GM21737 (cell line): ENCODE data around the gene TSN.

ENCODE experiments used
- ATAC-seq: cut with Tn5 transposase; IDR thresholded peaks from one replicate; pipeline ENCODE4 v1.9.1; 2021; ENCODE audit warnings: mild to moderate bottlenecking, moderate library complexity; ENCODE audit not compliant: unreplicated experiment

Gene TSN

DNA sequence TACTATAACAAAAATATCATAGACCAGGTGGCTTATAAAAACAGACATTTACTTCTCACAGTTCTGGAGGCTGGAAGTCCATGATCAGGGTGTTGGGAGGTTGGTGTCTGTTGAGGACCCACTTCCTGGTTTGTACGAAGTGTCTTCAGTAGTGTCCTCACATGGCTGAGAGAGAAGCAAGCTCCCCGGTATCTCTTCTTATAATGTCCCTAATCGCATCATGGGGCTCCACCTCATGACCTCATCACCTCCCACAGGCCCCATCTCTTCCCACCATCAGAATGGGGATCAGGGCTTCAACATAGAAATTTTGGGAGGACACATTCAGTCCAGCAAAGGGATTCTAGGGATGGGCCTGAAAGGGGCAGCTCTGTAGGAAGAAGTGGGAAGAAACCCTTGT lies 14.0 kb upstream of the TSN start:
- no peak for ATAC-seq

- no peak for ATAC-seq
Measured at GRCh38 chr2:121746071-121746578, 9.3 kb upstream of the TSN start.

DNA sequence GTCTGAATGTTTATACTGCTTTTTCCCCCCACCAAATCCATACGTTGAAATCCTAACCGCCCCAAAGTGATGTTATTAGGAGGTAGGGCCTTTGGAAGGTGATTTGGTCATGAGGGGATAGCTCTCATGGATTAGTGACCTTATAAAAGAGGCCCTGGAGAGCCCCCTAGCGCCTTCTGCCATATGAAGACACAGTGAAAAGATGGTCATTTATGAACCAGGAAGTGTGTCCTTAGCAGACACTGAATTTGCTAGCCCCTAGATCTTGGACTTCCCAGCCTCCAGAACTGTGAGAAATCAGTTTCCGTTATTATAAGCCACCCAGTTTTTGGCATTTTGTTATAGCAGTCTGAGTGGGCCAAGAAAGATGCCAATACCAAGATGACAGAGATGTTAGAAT lies 7.2 kb upstream of the TSN start:
- no peak for ATAC-seq

- ATAC-seq = no peak
Measured at GRCh38 chr2:121754851-121755236, 607 bp upstream of the TSN start.

DNA sequence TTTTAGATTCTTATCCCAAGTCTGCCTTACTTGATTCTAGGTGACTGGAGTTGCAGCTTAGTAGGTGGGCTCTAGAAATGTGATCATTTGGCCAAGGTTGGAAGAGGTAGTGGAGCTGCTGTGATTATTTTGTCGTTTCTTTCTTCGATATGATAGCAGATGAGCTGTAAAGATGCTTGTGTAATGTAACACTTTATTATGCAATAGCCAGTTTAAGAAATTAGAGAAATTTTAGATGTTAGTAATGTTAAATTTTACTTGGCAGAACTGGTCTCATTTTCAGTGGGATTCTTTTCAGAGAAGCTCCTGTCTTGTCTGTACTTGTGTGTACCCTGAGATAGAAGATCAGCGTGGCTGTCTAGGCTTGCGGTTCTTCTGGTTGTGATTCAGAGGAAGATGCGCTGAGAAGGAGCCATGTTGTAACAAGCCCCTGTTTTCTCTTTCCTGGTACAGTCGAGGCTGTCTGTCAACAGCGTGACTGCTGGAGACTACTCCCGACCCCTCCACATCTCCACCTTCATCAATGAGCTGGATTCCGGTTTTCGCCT lies 9.3 kb downstream of the TSN start:
- ATAC-seq = no peak

DNA sequence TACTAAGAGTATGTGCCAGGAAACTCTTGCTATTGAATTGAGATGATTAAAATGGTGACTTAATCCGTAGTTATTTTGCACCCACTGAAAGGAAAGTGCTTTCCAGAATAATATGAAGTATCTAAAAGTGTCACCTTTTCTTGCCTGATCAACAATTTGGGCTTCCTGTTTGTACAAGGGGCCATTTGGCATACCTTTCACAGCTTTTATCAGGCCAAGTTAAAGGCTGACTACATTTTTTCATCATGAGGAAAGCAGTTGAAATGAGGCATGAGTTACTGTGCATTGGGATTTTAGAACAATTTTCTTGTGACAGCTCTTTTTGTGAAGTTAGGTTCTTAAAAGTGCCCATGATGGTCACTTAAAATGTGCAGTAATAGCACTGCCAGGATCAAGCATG lies 11.2 kb downstream of the TSN start:
- ATAC-seq = no peak

DNA sequence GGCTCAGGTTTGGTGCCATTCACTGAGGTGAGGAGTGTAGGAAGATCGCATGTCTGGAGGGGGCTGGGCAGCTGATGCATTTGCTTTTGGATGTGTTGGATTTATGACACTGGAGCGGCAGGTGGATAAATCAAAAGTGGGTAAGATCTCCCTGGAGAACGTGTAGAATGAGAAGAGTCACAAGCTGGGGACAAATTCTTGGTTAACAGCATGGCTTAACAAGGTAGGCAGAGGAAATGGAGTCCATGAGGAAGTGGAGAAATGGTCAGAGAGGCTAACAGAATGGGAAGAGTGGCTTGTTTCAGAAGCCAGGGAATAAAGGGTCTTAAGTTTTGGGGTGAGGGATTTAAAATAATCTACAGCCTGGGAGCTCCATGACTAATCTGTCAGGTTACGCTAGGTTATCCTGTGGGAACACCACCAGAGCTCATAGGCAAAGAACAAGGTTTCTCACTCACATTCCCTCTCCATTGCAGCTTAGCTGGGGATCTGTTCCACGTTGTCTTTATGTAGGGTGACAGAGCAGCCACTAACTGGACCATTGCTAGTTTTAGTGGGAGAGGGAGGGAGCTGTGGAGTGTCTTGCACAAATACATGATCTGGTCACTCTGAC lies 12.8 kb downstream of the TSN start:
- no peak for ATAC-seq

DNA sequence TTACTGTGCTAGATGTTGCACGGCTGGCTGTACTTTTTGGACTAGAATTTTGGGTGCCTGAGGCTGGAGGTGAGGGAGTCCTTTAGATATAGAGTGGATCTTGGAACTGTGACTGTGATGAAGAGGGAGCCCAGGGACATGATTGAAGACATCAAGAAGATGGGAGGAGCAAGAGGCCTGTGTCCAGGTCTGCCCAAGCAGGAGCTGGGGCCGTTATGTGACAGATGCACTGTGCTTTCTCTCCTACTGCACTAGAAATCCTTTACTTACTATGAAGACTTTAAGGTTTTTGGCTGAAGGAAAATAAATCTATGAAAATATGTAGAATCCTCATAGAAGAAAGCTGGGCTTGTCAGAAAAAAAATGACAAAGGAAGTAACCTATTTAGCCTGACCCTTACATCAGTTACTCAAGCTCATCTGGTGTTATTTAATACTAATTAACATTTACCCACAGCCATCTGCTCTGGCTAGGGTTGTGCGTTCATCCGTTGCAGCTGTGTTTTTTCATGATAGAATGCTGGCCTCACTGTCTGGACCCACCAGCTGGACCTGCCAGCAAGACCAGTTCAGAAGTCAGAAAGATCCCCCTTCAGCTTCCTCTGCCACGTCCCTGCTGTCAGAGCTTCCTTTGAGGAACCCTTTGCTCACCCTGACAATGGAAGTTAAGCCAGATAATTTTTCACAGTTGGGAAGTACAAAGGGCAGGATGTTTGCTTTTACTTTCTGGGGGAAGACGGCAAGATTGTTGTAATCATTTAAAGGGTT lies 16.7 kb downstream of the TSN start:
- ATAC-seq = no peak

DNA sequence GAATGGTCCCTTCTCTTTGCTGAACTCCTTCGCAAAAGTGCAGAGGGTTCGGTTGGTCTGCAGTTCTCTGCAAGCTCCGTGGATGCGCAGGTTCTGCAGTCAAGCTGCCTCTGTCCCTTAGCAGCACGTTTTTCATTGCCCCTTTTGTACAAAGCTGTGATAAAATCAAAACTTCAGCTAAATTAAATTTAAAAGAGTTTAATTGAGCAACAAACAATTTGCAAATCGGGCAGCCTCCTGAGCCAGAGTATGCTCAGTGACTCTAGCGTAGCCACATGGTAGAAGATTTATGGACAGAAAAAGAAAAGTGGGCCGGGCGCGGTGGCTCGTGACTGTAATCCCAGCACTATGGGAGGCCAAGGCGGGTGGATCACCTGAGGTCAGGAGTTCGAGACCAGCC lies 18.8 kb downstream of the TSN start:
- no peak for ATAC-seq

GRCh38 chr2:121776361-121776760 lies 20.9 kb downstream of the TSN start:
- no peak for ATAC-seq

- ATAC-seq = no peak
Measured at GRCh38 chr2:121776885-121777698, 21.6 kb downstream of the TSN start.

- no peak for ATAC-seq
Measured at GRCh38 chr2:121777699-121778058, 22.2 kb downstream of the TSN start.

- no peak for ATAC-seq
Measured at GRCh38 chr2:121778741-121779487, 23.5 kb downstream of the TSN start.

- no peak for ATAC-seq
Measured at GRCh38 chr2:121783180-121783579, 27.7 kb downstream of the TSN start.

DNA sequence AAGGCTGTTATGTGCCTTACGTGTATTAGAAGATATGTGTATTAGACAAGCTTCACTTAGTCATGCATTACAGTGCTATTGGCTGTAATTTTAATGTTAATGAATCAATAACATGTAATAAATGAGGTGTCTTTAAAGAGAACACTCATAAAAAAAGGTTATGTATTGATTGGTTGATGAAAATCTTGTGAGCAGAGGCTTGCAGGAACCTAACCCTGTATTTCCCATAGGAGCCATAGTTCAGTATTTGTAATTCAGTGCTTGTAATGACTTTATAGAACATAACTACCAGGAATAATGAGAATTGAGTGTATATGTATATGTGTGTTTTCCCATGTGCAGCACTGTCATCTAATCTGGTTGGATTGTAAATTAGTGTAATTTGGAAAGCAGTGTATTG lies 33.2 kb downstream of the TSN start:
- no peak for ATAC-seq

GRCh38 chr2:121790276-121790956 lies 35.0 kb downstream of the TSN start:
- ATAC-seq = no peak

GRCh38 chr2:121791290-121791689 lies 35.8 kb downstream of the TSN start:
- ATAC-seq = no peak

DNA sequence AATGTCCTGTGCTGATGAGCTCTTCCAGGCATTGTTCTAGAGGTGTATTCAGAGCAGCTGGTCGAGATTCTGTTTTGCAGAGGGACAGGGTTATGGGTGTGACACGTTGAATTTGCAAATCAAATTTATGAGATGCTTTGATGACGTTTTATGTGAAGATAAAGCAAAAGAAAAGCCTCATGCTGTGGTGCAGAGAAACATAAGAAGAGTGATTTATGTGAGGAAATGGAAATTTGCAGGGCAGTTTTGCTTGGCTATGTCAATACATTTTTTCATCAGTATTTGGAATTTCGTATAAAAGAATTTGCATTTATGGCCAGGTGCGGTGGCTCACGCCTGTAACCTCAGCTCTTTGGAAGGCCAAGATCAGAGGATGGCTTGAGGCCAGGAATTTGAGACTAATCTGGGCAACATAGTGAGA lies 36.4 kb downstream of the TSN start:
- ATAC-seq = no peak

DNA sequence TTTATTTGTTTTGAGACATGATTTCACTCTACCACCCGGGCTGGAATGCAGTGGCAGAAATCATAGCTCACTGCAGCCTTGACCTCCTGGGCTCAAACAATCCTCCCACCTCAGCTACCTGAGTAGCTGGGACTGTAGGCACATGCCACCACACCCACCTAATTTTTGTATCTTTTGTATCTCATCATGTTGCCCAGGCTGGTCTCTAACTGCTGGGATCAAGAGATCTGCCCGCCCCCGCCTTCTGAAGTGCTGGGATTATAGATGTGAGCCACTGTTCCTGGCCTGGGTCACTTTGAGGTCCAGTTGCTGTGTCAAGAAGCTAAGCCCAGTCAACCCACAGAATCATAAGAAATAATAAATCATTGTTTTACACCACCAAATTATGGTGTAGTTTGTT lies 38.4 kb downstream of the TSN start:
- ATAC-seq = no peak

- ATAC-seq = no peak
Measured at GRCh38 chr2:121794233-121794632, 38.8 kb downstream of the TSN start.
